H1 (cell line): Measurements from ENCODE around the gene ZYG11B. TPM values are rescaled to one million over a fixed set of nuclear protein-coding genes. Genes with fewer than 3 reads are reported as not detected.

Source experiments
- BACH1 ChIP-seq: IDR thresholded peaks from 2 replicates; pipeline ENCODE4 v1.6.1; 2012; ENCODE audit warnings: low read length, improper control_type of control experiment
- BCL11A ChIP-seq, 2 experiments: IDR thresholded peaks; one replicate each; pipeline ENCODE4 v1.6.1; 2011; ENCODE audit warnings: low read depth in 2 of 2, low read length in 2 of 2, mild to moderate bottlenecking in 2 of 2
- BRCA1 ChIP-seq: IDR thresholded peaks from 2 replicates; pipeline ENCODE4 v1.6.1; 2012; ENCODE audit warnings: low read depth, low read length, improper control_type of control experiment
- CBX5 ChIP-seq: fragments of 300-800, 300-1000 bp; sonication (generic); IDR thresholded peaks from 2 replicates; pipeline ENCODE4 v1.7.1; 2016; ENCODE audit warnings: antibody characterized with exemption, low read length, low read depth
- CHD2 ChIP-seq: IDR thresholded peaks from 2 replicates; pipeline ENCODE4 v1.6.1; 2012; ENCODE audit warnings: low read length, improper control_type of control experiment
- CREB1 ChIP-seq: IDR thresholded peaks from 2 replicates; pipeline ENCODE4 v1.6.1; 2012; ENCODE audit warnings: inconsistent platforms
- CTBP2 ChIP-seq: IDR thresholded peaks from 2 replicates; pipeline ENCODE4 v1.7.0; 2011; ENCODE audit warnings: borderline replicate concordance, mild to moderate bottlenecking, moderate library complexity, mixed read lengths, low read length; ENCODE audit not compliant: insufficient read depth, insufficient read length
- EZH2 ChIP-seq: fragments of 200-600 bp; sonication (generic); IDR thresholded peaks from 2 replicates; pipeline ENCODE4 v1.7.1; 2012; ENCODE audit warnings: low read depth, mild to moderate bottlenecking, moderate library complexity, low read length, inconsistent platforms; ENCODE audit not compliant: severe bottlenecking
- GTF2F1 ChIP-seq: IDR thresholded peaks from 2 replicates; pipeline ENCODE4 v1.6.1; 2012; ENCODE audit warnings: low read depth, low read length, improper control_type of control experiment, borderline replicate concordance
- JUND ChIP-seq: IDR thresholded peaks from 2 replicates; pipeline ENCODE4 v1.6.1; 2011; ENCODE audit warnings: mild to moderate bottlenecking, improper control_type of control experiment, low read length
- KDM1A ChIP-seq: fragments of 200-600, 300-600 bp; sonication (generic); IDR thresholded peaks from 2 replicates; pipeline ENCODE4 v1.7.1; 2016; ENCODE audit warnings: mild to moderate bottlenecking, low read length, borderline replicate concordance
- NANOG ChIP-seq: IDR thresholded peaks from 2 replicates; pipeline ENCODE4 v1.6.1; 2011; ENCODE audit warnings: low read length, low read depth, mild to moderate bottlenecking, inconsistent platforms; ENCODE audit not compliant: insufficient read depth, poor library complexity, severe bottlenecking
- NRF1 ChIP-seq: IDR thresholded peaks from 2 replicates; pipeline ENCODE4 v1.6.1; 2011; ENCODE audit warnings: mild to moderate bottlenecking, low read depth, low read length, improper control_type of control experiment
- RBBP5 ChIP-seq: IDR thresholded peaks from 2 replicates; pipeline ENCODE4 v1.7.1; 2012; ENCODE audit warnings: low read depth, mild to moderate bottlenecking, inconsistent platforms, low read length, moderate library complexity, borderline replicate concordance
- RFX5 ChIP-seq: IDR thresholded peaks from 2 replicates; pipeline ENCODE4 v1.6.1; 2011; ENCODE audit warnings: low read depth, low read length, improper control_type of control experiment, borderline replicate concordance
- RNF2 ChIP-seq: fragments of 200-900, 300-1000 bp; sonication (generic); IDR thresholded peaks from 2 replicates; pipeline ENCODE4 v1.7.1; 2016; ENCODE audit warnings: borderline replicate concordance, low read depth, mild to moderate bottlenecking, antibody characterized with exemption, low read length; ENCODE audit not compliant: poor library complexity, severe bottlenecking; ENCODE audit errors: missing control alignments
- SIN3A ChIP-seq, 2 experiments: IDR thresholded peaks in 1 of 2; conservative IDR thresholded peaks in 1 of 2; 2 replicates each; pipeline ENCODE4 v1.6.1; 2011 to 2012; ENCODE audit warnings: low read length in 2 of 2, improper control_type of control experiment in 1 of 2, low read depth in 1 of 2, mild to moderate bottlenecking in 1 of 2
- SIRT6 ChIP-seq: IDR thresholded peaks from one replicate; pipeline ENCODE4 v1.7.1; 2012; ENCODE audit warnings: low read length, inconsistent platforms
- SIX5 ChIP-seq: IDR thresholded peaks from 2 replicates; pipeline ENCODE4 v1.6.1; 2011; ENCODE audit warnings: mild to moderate bottlenecking, low read depth, low read length
- SP1 ChIP-seq: IDR thresholded peaks from 2 replicates; pipeline ENCODE4 v1.6.1; 2011; ENCODE audit warnings: low read depth, low read length
- TEAD4 ChIP-seq: IDR thresholded peaks from 2 replicates; pipeline ENCODE4 v1.6.1; 2012; ENCODE audit warnings: low read depth, low read length, inconsistent platforms, mixed read lengths
- USF2 ChIP-seq: IDR thresholded peaks from 2 replicates; pipeline ENCODE4 v1.6.1; 2011; ENCODE audit warnings: low read length, improper control_type of control experiment
- YY1 ChIP-seq: IDR thresholded peaks from 2 replicates; pipeline ENCODE4 v1.6.1; 2011; ENCODE audit warnings: low read depth, mild to moderate bottlenecking, low read length
- polyA plus RNA-seq, 7 experiments: library from polyadenylated mRNA; depleted of rRNA in 3 of 7; stranded (reverse) in 5 of 7; unstranded in 2 of 7; fragments of >200 nt in 5 of 7; fragments of 200-250 nt in 2 of 7; gene quantifications; 1 replicate in 5 of 7; 2 replicates in 1 of 7; 4 replicates in 1 of 7; pipeline versions ENCODE4 v1.2.1 to v1.2.3, GENCODE V29; 2011 to 2013; ENCODE audit warnings: missing spikeins in 2 of 7, mixed read lengths in 2 of 7
- total RNA-seq: library from RNA; stranded (reverse); fragmentation: NEBNext Ultra II Directional; extraction: Animal tissue kit (Norgen Biotek cat#: 25700); gene quantifications from 2 replicates; pipeline ENCODE4 v1.2.1, GENCODE V29; 2021

ZYG11B gene
- total and polyA plus RNA-seq, 2 of the 8 experiments (the other 6 are each of a cell fraction or from before 2014, with no cell fraction given), result 4.4 to 20.9 TPM

DNA sequence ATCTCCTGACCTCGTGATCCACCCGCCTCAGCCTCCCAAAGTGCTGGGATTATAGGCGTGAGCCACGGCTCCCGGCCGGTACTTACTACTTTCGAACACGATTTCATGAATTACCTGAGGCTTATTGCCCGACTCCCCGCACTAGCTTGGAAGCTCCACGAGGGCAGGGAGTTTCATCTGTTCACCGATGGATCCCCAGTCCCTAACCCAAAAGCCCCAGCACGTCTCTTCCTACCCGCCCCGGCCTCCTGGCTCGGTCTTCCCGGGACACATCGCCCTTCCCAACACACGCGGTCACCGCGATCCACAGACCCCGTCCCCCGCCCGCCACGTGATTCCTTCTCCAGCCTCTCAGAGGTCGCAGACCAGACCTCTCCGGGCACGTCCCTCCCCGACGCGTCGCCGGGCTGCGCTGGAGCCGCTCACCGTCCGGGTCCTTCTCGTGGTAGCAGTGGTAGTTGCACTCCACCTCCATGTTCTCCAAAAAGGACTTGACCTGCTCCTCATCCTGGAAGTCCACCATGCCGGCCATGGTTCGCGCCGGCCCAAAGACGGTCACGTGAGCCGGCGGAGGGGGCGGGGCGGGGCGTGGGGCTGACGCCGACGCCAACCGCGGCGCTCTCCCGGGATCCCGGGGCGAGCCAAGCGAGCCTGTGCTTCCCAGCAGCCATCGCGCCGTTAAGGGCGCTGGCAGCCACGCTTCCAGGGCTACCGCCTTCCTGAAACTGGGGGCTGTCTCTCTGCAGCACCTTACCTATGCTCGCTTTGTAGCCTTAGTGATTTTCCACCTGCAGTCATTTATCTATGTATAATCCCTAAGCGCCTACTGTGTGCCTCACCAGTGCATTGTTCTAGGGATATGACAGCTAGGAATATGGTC, 28.2 kb upstream of the ZYG11B start, which contains the start of gene COA7 (continued):
- TF ChIP-seq RBBP5, result peak; percentile 86; the same call in 1 of the 2 replicates
- TF ChIP-seq NRF1, result no peak
- TF ChIP-seq NANOG, result no peak
- TF ChIP-seq KDM1A, result no peak
- TF ChIP-seq RFX5, result no peak
- no peak for TF ChIP-seq BRCA1
- peak; percentile 58; the same call in 1 of the 2 replicates for TF ChIP-seq YY1
- no peak for TF ChIP-seq CHD2
- TF ChIP-seq JUND, result no peak
- no peak for TF ChIP-seq SIRT6
- no peak for TF ChIP-seq TEAD4
- peak; percentile 21 for TF ChIP-seq RNF2
- TF ChIP-seq USF2, result peak; percentile 77
- TF ChIP-seq GTF2F1, result peak; percentile 52; the same call in 1 of the 2 replicates
- TF ChIP-seq SP1, result no peak
- TF ChIP-seq EZH2, result no peak
- TF ChIP-seq BCL11A (IDR thresholded peaks at IDR 0.05; ENCODE audit: low read depth in 2 of 2, low read length in 2 of 2), result no peak
- TF ChIP-seq SIN3A (conservative IDR thresholded peaks at IDR 0.05 in 1 of 2, IDR thresholded peaks at IDR 0.05 in 1 of 2; ENCODE audit: low read depth in 1 of 2, low read length in 2 of 2), result peak in 1 of 2 experiments; percentile 46; a peak in 1 of 4 replicates
- TF ChIP-seq CBX5, result no peak
- peak; percentile 64 for TF ChIP-seq CREB1
- no peak for TF ChIP-seq BACH1
- no peak for TF ChIP-seq CTBP2
- no peak for TF ChIP-seq SIX5
